ENCODE measurements around the gene BBIP1. TPM values are rescaled to one million over a fixed set of nuclear protein-coding genes. Genes with fewer than 3 reads are reported as not detected.
A peak's percentile ranks its signal among the peaks of the same experiment; 100 is the strongest.

BBIP1 gene
- total and polyA plus RNA-seq, 11 donors, result 19.3 to 32.4 (median 25.8) TPM

- 50 to 66% (median 64%) methylated on average over 5 of the region's 5 CpGs for WGBS, 4 donors
- H3K36me3 ChIP-seq, result peaks cover 0 to 100% (median 99%) of the 10 kb centered on the region in 9 donors
- TF ChIP-seq POLR2A (IDR thresholded peaks at IDR 0.05), result no peak
- TF ChIP-seq, protein P1, sequence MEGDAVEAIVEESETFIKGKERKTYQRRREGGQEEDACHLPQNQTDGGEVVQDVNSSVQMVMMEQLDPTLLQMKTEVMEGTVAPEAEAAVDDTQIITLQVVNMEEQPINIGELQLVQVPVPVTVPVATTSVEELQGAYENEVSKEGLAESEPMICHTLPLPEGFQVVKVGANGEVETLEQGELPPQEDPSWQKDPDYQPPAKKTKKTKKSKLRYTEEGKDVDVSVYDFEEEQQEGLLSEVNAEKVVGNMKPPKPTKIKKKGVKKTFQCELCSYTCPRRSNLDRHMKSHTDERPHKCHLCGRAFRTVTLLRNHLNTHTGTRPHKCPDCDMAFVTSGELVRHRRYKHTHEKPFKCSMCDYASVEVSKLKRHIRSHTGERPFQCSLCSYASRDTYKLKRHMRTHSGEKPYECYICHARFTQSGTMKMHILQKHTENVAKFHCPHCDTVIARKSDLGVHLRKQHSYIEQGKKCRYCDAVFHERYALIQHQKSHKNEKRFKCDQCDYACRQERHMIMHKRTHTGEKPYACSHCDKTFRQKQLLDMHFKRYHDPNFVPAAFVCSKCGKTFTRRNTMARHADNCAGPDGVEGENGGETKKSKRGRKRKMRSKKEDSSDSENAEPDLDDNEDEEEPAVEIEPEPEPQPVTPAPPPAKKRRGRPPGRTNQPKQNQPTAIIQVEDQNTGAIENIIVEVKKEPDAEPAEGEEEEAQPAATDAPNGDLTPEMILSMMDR (IDR thresholded peaks at IDR 0.05), result no peak
- peaks cover 0 to 20% (median 0%) of the 10 kb centered on the region in 12 donors for H3K4me1 ChIP-seq
- ATAC-seq (no peak), DNase-seq (no peak)
- intact Hi-C loops (cut with DNase I), result loop anchor here in 2 of 10 donors (5.0 kb wide), 2 partner anchors 79 to 299 kb away; no protein-coding TSS in a partner anchor
- H3K9me3 ChIP-seq, result no peaks in the 10 kb centered on the region
- no peak overlapping the region for H3K4me3 ChIP-seq
- H3K27ac ChIP-seq, result peak overlapping the region in 1 of 12 donors; percentile 29
- H3K27me3 ChIP-seq, result no peaks in the 10 kb centered on the region
Observed at GRCh38 chr10:110885932-110886674, 32.9 kb downstream of the BBIP1 start.

DNA sequence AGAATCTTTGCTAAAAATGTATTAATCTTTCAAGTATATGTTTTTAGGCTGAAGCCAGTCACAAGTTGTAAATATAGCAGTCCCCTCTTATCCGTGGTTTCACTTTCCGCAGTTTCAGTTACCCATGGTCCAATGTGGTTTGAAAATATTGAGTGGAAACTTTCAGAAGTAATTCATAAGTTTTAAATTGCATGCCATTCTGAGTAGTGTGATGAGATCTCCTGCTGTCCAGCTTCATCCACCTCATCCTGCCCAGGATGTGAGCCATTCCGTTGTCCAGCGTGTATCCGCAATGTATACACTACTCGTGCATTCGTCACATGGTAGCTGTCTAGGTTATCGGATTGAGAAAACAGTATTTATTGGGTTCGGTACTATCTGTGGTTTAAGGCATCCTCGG is 35.1 kb downstream of the BBIP1 start:
- H3K36me3 ChIP-seq, result peaks cover 0 to 98% (median 83%) of the 10 kb centered on the region in 9 donors
- H3K9me3 ChIP-seq, result no peaks in the 10 kb centered on the region
- TF ChIP-seq, protein P1 (IDR thresholded peaks at IDR 0.05), result no peak
- no peak for TF ChIP-seq POLR2A (IDR thresholded peaks at IDR 0.05)
- H3K27me3 ChIP-seq, result no peaks in the 10 kb centered on the region
- peaks cover 0 to 27% (median 5%) of the 10 kb centered on the region in 12 donors for H3K4me1 ChIP-seq
- ATAC-seq (no peak), DNase-seq (no peak)
- H3K4me3 ChIP-seq, result no peak overlapping the region
- intact Hi-C loops (cut with DNase I), result no loop called here
- WGBS, 4 donors, result 73 to 85% (median 80%) methylated on average over 10 of the region's 10 CpGs
- H3K27ac ChIP-seq, result peak overlapping the region in 1 of 12 donors; percentile 32

- H3K27me3 ChIP-seq, result no peaks in the 10 kb centered on the region
- ATAC-seq, result no peak
- H3K4me3 ChIP-seq, result no peak overlapping the region
- TF ChIP-seq POLR2A (IDR thresholded peaks at IDR 0.05), result no peak
- TF ChIP-seq, protein P1 (IDR thresholded peaks at IDR 0.05), result no peak
- DNase-seq, result no peak
- no peak overlapping the region for H3K27ac ChIP-seq
- H3K9me3 ChIP-seq, result no peaks in the 10 kb centered on the region
- peaks cover 0 to 98% (median 83%) of the 10 kb centered on the region in 9 donors for H3K36me3 ChIP-seq
- WGBS, 4 donors, result 81 to 86% (median 82%) methylated on average over 4 of the region's 4 CpGs
- H3K4me1 ChIP-seq, result peaks cover 0 to 27% (median 6%) of the 10 kb centered on the region in 12 donors
- intact Hi-C loops (cut with DNase I), result no loop called here
Observed at GRCh38 chr10:110881905-110882304, 37.1 kb downstream of the BBIP1 start.

GRCh38 chr10:110881247-110881646 is 37.7 kb downstream of the BBIP1 start:
- Histone ChIP-seq H3K27me3 (no peaks in the 10 kb centered on the region), H3K9me3 (no peaks in the 10 kb centered on the region), H3K36me3 (peaks cover 0 to 98% (median 80%) of the 10 kb centered on the region in 9 donors), H3K4me1 (peaks cover 0 to 27% (median 4%) of the 10 kb centered on the region in 12 donors), H3K27ac (peak overlapping the region in 1 of 12 donors; percentile 18), H3K4me3 (no peak overlapping the region)
- 77 to 85% (median 82%) methylated on average over 9 of the region's 9 CpGs for WGBS, 4 donors
- peak in 1 of 4 donors; percentile 60 for ATAC-seq
- no peak for DNase-seq
- TF ChIP-seq, protein P1 (IDR thresholded peaks at IDR 0.05), result no peak
- TF ChIP-seq POLR2A (IDR thresholded peaks at IDR 0.05), result no peak
- intact Hi-C loops (cut with DNase I), result no loop called here

Data from heart left ventricle (tissue), 16 donors.